ENCODE data around the gene PALLD.

- TF ChIP-seq CTCF (optimal IDR thresholded peaks at IDR 0.05 in 1 of 3, IDR thresholded peaks at IDR 0.05 in 1 of 3, conservative IDR thresholded peaks at IDR 0.05 in 1 of 3; ENCODE audit: extremely low read depth in 1 of 3, insufficient read depth in 2 of 3, low read length in 3 of 3) (no peak), EZH2 (IDR thresholded peaks at IDR 0.05; ENCODE audit: low read length) (no peak)
These were observed 370.3 kb downstream of the PALLD start for GRCh38 chr4:168867128-168867527.

Measured in keratinocyte (primary cell).